ENCODE results near the gene BRDT.

The BRDT gene

GRCh38 chr1:92030656-92031107 is 81.5 kb downstream of the BRDT start:
- Histone ChIP-seq H2BK15ac (ENCODE audit: low read depth, poor library complexity, severe bottlenecking) (no peak overlapping the region), H2AFZ (ENCODE audit: low read depth, low read length) (no peak overlapping the region), H3K9me3 (ENCODE audit: control insufficient read depth, low read length) (no peaks in the 10 kb centered on the region), H4K91ac (ENCODE audit: low read length) (no peak overlapping the region), H3K18ac (ENCODE audit: low read depth in 1 of 2, low read length in 2 of 2) (peak overlapping the region in 1 of 2 experiments; percentile 34), H3K4me2 (ENCODE audit: low read length, poor library complexity, severe bottlenecking) (peak overlapping the region; percentile 98), H2BK12ac (ENCODE audit: low read length in 2 of 2) (no peak overlapping the region), H2BK5ac (ENCODE audit: low read depth, low read length, poor library complexity, severe bottlenecking) (no peak overlapping the region), H3K36me3 (ENCODE audit: control insufficient read depth in 1 of 2, insufficient read depth in 2 of 2, low read depth in 1 of 2, low read length in 2 of 2) (no peaks in the 10 kb centered on the region), H3K27me3 (ENCODE audit: control insufficient read depth in 1 of 2, insufficient read depth in 1 of 2, low read length in 2 of 2) (peaks cover 0 to 7% of the 10 kb centered on the region in 2 experiments), H3K23ac (ENCODE audit: low read length in 2 of 2) (no peak overlapping the region), H4K8ac (ENCODE audit: low read length) (peak overlapping the region; percentile 6), H3K79me1 (replicated peaks; ENCODE audit: low read length, poor library complexity, severe bottlenecking) (no peaks in the 10 kb centered on the region), H3K14ac (ENCODE audit: low read length in 2 of 2) (no peak overlapping the region), H2BK120ac (ENCODE audit: low read depth, low read length) (no peak overlapping the region), H2AK5ac (ENCODE audit: low read length, severe bottlenecking) (no peak overlapping the region), H3K4me1 (ENCODE audit: control insufficient read depth, insufficient read depth, low read depth, low read length) (peaks cover 6% of the 10 kb centered on the region), H3K9ac (ENCODE audit: low read length) (no peak overlapping the region), H3K4me3 (ENCODE audit: insufficient read depth in 1 of 2, low read depth in 1 of 2, low read length in 2 of 2) (peak overlapping the region in 1 of 2 experiments; percentile 77), H3K4ac (ENCODE audit: low read depth in 1 of 2, low read length in 2 of 2) (peak overlapping the region in 1 of 2 experiments; percentile 26), H3K27ac (ENCODE audit: low read length, poor library complexity, severe bottlenecking) (no peak overlapping the region)
- WGBS = 0% methylated on average over 4 of the region's 4 CpGs
- peak; percentile 72 for DNase-seq

- Histone ChIP-seq H3K4me3 (ENCODE audit: insufficient read depth in 1 of 2, low read depth in 1 of 2, low read length in 2 of 2) (no peak overlapping the region), H3K9me3 (ENCODE audit: control insufficient read depth, low read length) (no peaks in the 10 kb centered on the region), H3K14ac (ENCODE audit: low read length in 2 of 2) (no peak overlapping the region), H2BK15ac (ENCODE audit: low read depth, poor library complexity, severe bottlenecking) (no peak overlapping the region), H3K27me3 (ENCODE audit: control insufficient read depth in 1 of 2, insufficient read depth in 1 of 2, low read length in 2 of 2) (peaks cover 0 to 7% of the 10 kb centered on the region in 2 experiments), H4K8ac (ENCODE audit: low read length) (peak overlapping the region; percentile 41), H2BK12ac (ENCODE audit: low read length in 2 of 2) (peak overlapping the region in 1 of 2 experiments; percentile 54), H2BK5ac (ENCODE audit: low read depth, low read length, poor library complexity, severe bottlenecking) (no peak overlapping the region), H3K27ac (ENCODE audit: low read length, poor library complexity, severe bottlenecking) (no peak overlapping the region), H2AK5ac (ENCODE audit: low read length, severe bottlenecking) (no peak overlapping the region), H3K9ac (ENCODE audit: low read length) (no peak overlapping the region), H3K23ac (ENCODE audit: low read length in 2 of 2) (no peak overlapping the region), H2BK120ac (ENCODE audit: low read depth, low read length) (peak overlapping the region; percentile 68), H3K18ac (ENCODE audit: low read depth in 1 of 2, low read length in 2 of 2) (peak overlapping the region; percentile 2 to 40), H4K91ac (ENCODE audit: low read length) (no peak overlapping the region), H3K4me2 (ENCODE audit: low read length, poor library complexity, severe bottlenecking) (no peak overlapping the region), H2AFZ (ENCODE audit: low read depth, low read length) (no peak overlapping the region), H3K36me3 (ENCODE audit: control insufficient read depth in 1 of 2, insufficient read depth in 2 of 2, low read depth in 1 of 2, low read length in 2 of 2) (no peaks in the 10 kb centered on the region), H3K4me1 (ENCODE audit: control insufficient read depth, insufficient read depth, low read depth, low read length) (peaks cover 6% of the 10 kb centered on the region), H3K79me1 (replicated peaks; ENCODE audit: low read length, poor library complexity, severe bottlenecking) (no peaks in the 10 kb centered on the region), H3K4ac (ENCODE audit: low read depth in 1 of 2, low read length in 2 of 2) (peak overlapping the region in 1 of 2 experiments; percentile 60)
- DNase-seq = peak; percentile 31
- 46% methylated on average over 5 of the region's 6 CpGs for WGBS
These were observed 82.3 kb downstream of the BRDT start for GRCh38 chr1:92031281-92032110.

- Histone ChIP-seq H3K18ac (ENCODE audit: low read depth in 1 of 2, low read length in 2 of 2) (no peak overlapping the region), H3K4me1 (ENCODE audit: control insufficient read depth, insufficient read depth, low read depth, low read length) (no peaks in the 10 kb centered on the region), H4K8ac (ENCODE audit: low read length) (no peak overlapping the region), H3K27me3 (ENCODE audit: control insufficient read depth in 1 of 2, insufficient read depth in 1 of 2, low read length in 2 of 2) (no peaks in the 10 kb centered on the region), H3K9ac (ENCODE audit: low read length) (no peak overlapping the region), H2BK12ac (ENCODE audit: low read length in 2 of 2) (peak overlapping the region in 1 of 2 experiments; percentile 39), H3K4me2 (ENCODE audit: low read length, poor library complexity, severe bottlenecking) (no peak overlapping the region), H3K9me3 (ENCODE audit: control insufficient read depth, low read length) (no peaks in the 10 kb centered on the region), H3K14ac (ENCODE audit: low read length in 2 of 2) (no peak overlapping the region), H3K4ac (ENCODE audit: low read depth in 1 of 2, low read length in 2 of 2) (no peak overlapping the region), H3K79me1 (replicated peaks; ENCODE audit: low read length, poor library complexity, severe bottlenecking) (no peaks in the 10 kb centered on the region), H2BK120ac (ENCODE audit: low read depth, low read length) (no peak overlapping the region), H3K23ac (ENCODE audit: low read length in 2 of 2) (no peak overlapping the region), H2BK15ac (ENCODE audit: low read depth, poor library complexity, severe bottlenecking) (no peak overlapping the region), H2AK5ac (ENCODE audit: low read length, severe bottlenecking) (no peak overlapping the region), H3K36me3 (ENCODE audit: control insufficient read depth in 1 of 2, insufficient read depth in 2 of 2, low read depth in 1 of 2, low read length in 2 of 2) (no peaks in the 10 kb centered on the region), H3K27ac (ENCODE audit: low read length, poor library complexity, severe bottlenecking) (no peak overlapping the region), H3K4me3 (ENCODE audit: insufficient read depth in 1 of 2, low read depth in 1 of 2, low read length in 2 of 2) (no peak overlapping the region), H2BK5ac (ENCODE audit: low read depth, low read length, poor library complexity, severe bottlenecking) (no peak overlapping the region), H4K91ac (ENCODE audit: low read length) (no peak overlapping the region), H2AFZ (ENCODE audit: low read depth, low read length) (no peak overlapping the region)
- DNase-seq = peak; percentile 80
- 26% methylated on average over 6 of the region's 6 CpGs for WGBS
These were observed 88.2 kb downstream of the BRDT start for GRCh38 chr1:92037400-92037799.

- no peak for DNase-seq
- H3K4ac ChIP-seq (ENCODE audit: low read depth in 1 of 2, low read length in 2 of 2) = no peak overlapping the region
- no peak overlapping the region for H4K91ac ChIP-seq (ENCODE audit: low read length)
- H2BK5ac ChIP-seq (ENCODE audit: low read depth, low read length, poor library complexity, severe bottlenecking) = no peak overlapping the region
- no peaks in the 10 kb centered on the region for H3K9me3 ChIP-seq (ENCODE audit: control insufficient read depth, low read length)
- no peak overlapping the region for H3K14ac ChIP-seq (ENCODE audit: low read length in 2 of 2)
- H2AK5ac ChIP-seq (ENCODE audit: low read length, severe bottlenecking) = no peak overlapping the region
- H3K18ac ChIP-seq (ENCODE audit: low read depth in 1 of 2, low read length in 2 of 2) = no peak overlapping the region
- H2BK12ac ChIP-seq (ENCODE audit: low read length in 2 of 2) = no peak overlapping the region
- no peak overlapping the region for H3K4me2 ChIP-seq (ENCODE audit: low read length, poor library complexity, severe bottlenecking)
- no peak overlapping the region for H3K27ac ChIP-seq (ENCODE audit: low read length, poor library complexity, severe bottlenecking)
- no peak overlapping the region for H2AFZ ChIP-seq (ENCODE audit: low read depth, low read length)
- no peaks in the 10 kb centered on the region for H3K27me3 ChIP-seq (ENCODE audit: control insufficient read depth in 1 of 2, insufficient read depth in 1 of 2, low read length in 2 of 2)
- 86% methylated on average over 2 of the region's 2 CpGs for WGBS
- no peak overlapping the region for H2BK120ac ChIP-seq (ENCODE audit: low read depth, low read length)
- H3K4me1 ChIP-seq (ENCODE audit: control insufficient read depth, insufficient read depth, low read depth, low read length) = no peaks in the 10 kb centered on the region
- H3K4me3 ChIP-seq (ENCODE audit: insufficient read depth in 1 of 2, low read depth in 1 of 2, low read length in 2 of 2) = no peak overlapping the region
- H3K36me3 ChIP-seq (ENCODE audit: control insufficient read depth in 1 of 2, insufficient read depth in 2 of 2, low read depth in 1 of 2, low read length in 2 of 2) = no peaks in the 10 kb centered on the region
- H4K8ac ChIP-seq (ENCODE audit: low read length) = no peak overlapping the region
- no peak overlapping the region for H3K9ac ChIP-seq (ENCODE audit: low read length)
- no peak overlapping the region for H3K23ac ChIP-seq (ENCODE audit: low read length in 2 of 2)
- no peak overlapping the region for H2BK15ac ChIP-seq (ENCODE audit: low read depth, poor library complexity, severe bottlenecking)
- no peaks in the 10 kb centered on the region for H3K79me1 ChIP-seq (replicated peaks; ENCODE audit: low read length, poor library complexity, severe bottlenecking)
These were observed 89.6 kb downstream of the BRDT start for GRCh38 chr1:92038695-92039346.

Measured in mesenchymal stem cell (in vitro differentiated cells and primary cell).